IMR-90 (cell line): ENCODE results near the gene RTL5. TPM values are rescaled to one million over a fixed set of nuclear protein-coding genes. Genes with fewer than 3 reads are reported as not detected.

Source experiments
- ATAC-seq: fragments of 200-7000 bp; cut with Tn5 transposase; 2 replicates; pipeline ENCODE4 v1.9.1; 2020; ENCODE audit warnings: low read depth, mild to moderate bottlenecking, moderate library complexity
- BruUV-seq: library from RNA; stranded (reverse); fragments of 400-500 nt; replicated peaks from 2 replicates; lab custom pipeline; 2021; lab: Mats Ljungman, UMichigan
- CTCF ChIA-PET: fragments of 300-600 bp; formaldehyde crosslinking; extraction: SDS; loops from one replicate; lab custom pipeline; 2021; ENCODE audit warnings: antibody characterized with exemption; lab: Yijun Ruan, JAX
- POLR2A ChIA-PET: fragments of 300-600 bp; sonication (Branson Sonifier 250); formaldehyde crosslinking; loops from one replicate; lab custom pipeline; 2022; ENCODE audit warnings: antibody characterized with exemption; ENCODE audit not compliant: unreplicated experiment; lab: Charles Lee
- DNase-seq: peaks from one replicate; pipeline ENCODE4 v3.0.0; 2013
- H2AFZ ChIP-seq: replicated peaks from 2 replicates; pipeline ENCODE3; 2013; ENCODE audit warnings: low read length, mild to moderate bottlenecking; ENCODE audit not compliant: poor library complexity
- H2AK5ac ChIP-seq: 2 replicates; pipeline ENCODE4 v1.6.1; 2013; ENCODE audit warnings: low read depth, low read length, inconsistent platforms
- H2AK9ac ChIP-seq: replicated peaks from 2 replicates; pipeline ENCODE3; 2013; ENCODE audit warnings: mild to moderate bottlenecking, low read depth, low read length, moderate library complexity; ENCODE audit not compliant: poor library complexity
- H2BK120ac ChIP-seq: 2 replicates; pipeline ENCODE4 v1.6.1; 2013; ENCODE audit warnings: low read depth, low read length, inconsistent platforms
- H2BK15ac ChIP-seq: 3 replicates; pipeline ENCODE4 v1.6.1; 2013; ENCODE audit warnings: low read depth, low read length, inconsistent platforms
- H2BK20ac ChIP-seq: 2 replicates; pipeline ENCODE4 v1.6.1; 2013; ENCODE audit warnings: low read depth, mild to moderate bottlenecking, inconsistent platforms, low read length, moderate library complexity
- H2BK5ac ChIP-seq: 2 replicates; pipeline ENCODE4 v1.6.1; 2013; ENCODE audit warnings: mild to moderate bottlenecking, low read depth, low read length, inconsistent platforms; ENCODE audit not compliant: poor library complexity, severe bottlenecking
- H3K14ac ChIP-seq: replicated peaks from 2 replicates; pipeline ENCODE4 v1.6.1; 2013; ENCODE audit warnings: low read depth, low read length, inconsistent platforms
- H3K18ac ChIP-seq: 2 replicates; pipeline ENCODE4 v1.6.1; 2013; ENCODE audit warnings: low read depth, low read length, control low read depth
- H3K23ac ChIP-seq: 2 replicates; pipeline ENCODE4 v1.6.1; 2013; ENCODE audit warnings: low read depth, low read length, inconsistent platforms
- H3K27ac ChIP-seq: 2 replicates; pipeline ENCODE4 v1.5.1; 2013; ENCODE audit warnings: mild to moderate bottlenecking, control low read depth, low read length; ENCODE audit not compliant: insufficient read depth
- H3K27me3 ChIP-seq: 2 replicates; pipeline ENCODE4 v1.6.1; 2013; ENCODE audit warnings: low read length; ENCODE audit not compliant: control insufficient read depth, insufficient read depth
- H3K36me3 ChIP-seq: 2 replicates; pipeline ENCODE4 v1.6.1; 2013; ENCODE audit warnings: low read length, mixed read lengths; ENCODE audit not compliant: control insufficient read depth, insufficient read depth
- H3K4ac ChIP-seq: 2 replicates; pipeline ENCODE4 v1.6.1; 2013; ENCODE audit warnings: low read depth, low read length, inconsistent platforms
- H3K4me1 ChIP-seq: 2 replicates; pipeline ENCODE4 v1.6.1; 2013; ENCODE audit warnings: low read length, mixed read lengths; ENCODE audit not compliant: control insufficient read depth, insufficient read depth
- H3K4me2 ChIP-seq: 2 replicates; pipeline ENCODE4 v1.6.1; 2013; ENCODE audit warnings: low read depth, mild to moderate bottlenecking, control low read depth, low read length, moderate library complexity
- H3K4me3 ChIP-seq: 2 replicates; pipeline ENCODE4 v1.5.1; 2013; ENCODE audit warnings: low read depth, mild to moderate bottlenecking, control low read depth, low read length, moderate library complexity; ENCODE audit not compliant: insufficient read depth
- H3K56ac ChIP-seq: 2 replicates; pipeline ENCODE4 v1.6.1; 2013; ENCODE audit warnings: low read length, inconsistent platforms; ENCODE audit not compliant: insufficient read depth; ENCODE audit errors: extremely low read depth
- H3K79me1 ChIP-seq, 2 experiments: 2 replicates each; pipeline ENCODE4 v1.6.1; 2013; ENCODE audit warnings: low read length in 2 of 2, inconsistent platforms in 1 of 2, low read depth in 1 of 2
- H3K9ac ChIP-seq: 2 replicates; pipeline ENCODE4 v1.6.1; 2013; ENCODE audit warnings: low read depth, low read length, control low read depth
- H3K9me1 ChIP-seq: 2 replicates; pipeline ENCODE4 v1.6.1; 2013; ENCODE audit warnings: low read length, inconsistent platforms; ENCODE audit not compliant: insufficient read depth
- H3K9me3 ChIP-seq: 2 replicates; pipeline ENCODE4 v1.6.1; 2013; ENCODE audit warnings: low read length; ENCODE audit not compliant: control insufficient read depth, insufficient read depth
- H4K20me1 ChIP-seq: 2 replicates; pipeline ENCODE4 v1.6.1; 2013; ENCODE audit warnings: low read length, inconsistent platforms; ENCODE audit not compliant: insufficient read depth
- H4K5ac ChIP-seq: 2 replicates; pipeline ENCODE4 v1.6.1; 2013; ENCODE audit warnings: mild to moderate bottlenecking, low read depth, low read length, control low read depth
- H4K8ac ChIP-seq, 2 experiments: 2 replicates each; pipeline ENCODE4 v1.6.1; 2013; ENCODE audit warnings: low read depth in 2 of 2, low read length in 2 of 2, control low read depth in 1 of 2, inconsistent platforms in 1 of 2
- H4K91ac ChIP-seq: 2 replicates; pipeline ENCODE4 v1.6.1; 2013; ENCODE audit warnings: low read depth, low read length, inconsistent platforms; ENCODE audit not compliant: insufficient read depth
- BHLHE40 ChIP-seq: fragments of 150-350 bp; IDR thresholded peaks from 2 replicates; pipeline ENCODE4 v1.6.1; 2016; ENCODE audit warnings: mild to moderate bottlenecking, low read depth, low read length
- CEBPB ChIP-seq: IDR thresholded peaks from 2 replicates; pipeline ENCODE4 v1.6.1; 2012; ENCODE audit warnings: low read depth, low read length, improper control_type of control experiment
- MAZ ChIP-seq: IDR thresholded peaks from 2 replicates; pipeline ENCODE4 v1.6.1; 2012; ENCODE audit warnings: low read depth, mild to moderate bottlenecking, low read length, improper control_type of control experiment, moderate library complexity, borderline replicate concordance
- POLR2A ChIP-seq: IDR thresholded peaks from 2 replicates; pipeline ENCODE4 v1.6.1; 2012; ENCODE audit warnings: mild to moderate bottlenecking, low read depth, low read length
- RFX5 ChIP-seq: IDR thresholded peaks from 2 replicates; pipeline ENCODE4 v1.8.0; 2012; ENCODE audit warnings: low read depth, mild to moderate bottlenecking, low read length, moderate library complexity
- WGBS, 2 experiments: methylation state at CpG; one replicate each; pipeline versions ENCODE4 v1.1.5 to v1.1.7; 2013; ENCODE audit warnings: missing lambda C conversion rate in 2 of 2; ENCODE audit not compliant: insufficient read length in 1 of 2; ENCODE audit errors: extremely low coverage in 2 of 2; 5-methylcytosine and 5-hydroxymethylcytosine counted together
- dilution Hi-C: fragments of 300-500 bp; cut with HindIII; formaldehyde crosslinking; loops from one replicate; pipeline ENCODE4 v1.14.3; 2018; ENCODE audit warnings: low sequenced_read_pairs; ENCODE audit not compliant: unreplicated experiment
- in situ Hi-C: fragments of 300-500 bp; cut with MboI; formaldehyde crosslinking; loops from 3 replicates; pipeline ENCODE4 v1.14.3; 2019; ENCODE audit warnings: low sequenced_read_pairs, inconsistent platforms, mixed read lengths
- intact Hi-C: fragments of 100-400 bp; cut with micrococcal nuclease; formaldehyde crosslinking; loops from 2 replicates; pipeline ENCODE4 v1.10.0; 2022
- polyA plus RNA-seq, 3 experiments: library from polyadenylated mRNA; depleted of rRNA; stranded (reverse); fragments of >200 nt; gene quantifications; 2 replicates each; pipeline ENCODE4 v1.2.3, GENCODE V29; 2012; ENCODE audit warnings: low replicate concordance in 1 of 3
- total RNA-seq: library from RNA; depleted of rRNA; stranded (reverse); fragments of >200 nt; gene quantifications from 2 replicates; pipeline ENCODE4 v1.2.3, GENCODE V29; 2012
- TF ChIP-seq, protein P1 (sequence below): fragments of 150-350 bp; IDR thresholded peaks from 2 replicates; pipeline ENCODE4 v1.6.1; 2016; ENCODE audit warnings: low read depth, mild to moderate bottlenecking, low read length, moderate library complexity, borderline replicate concordance

Gene RTL5
- total and polyA plus RNA-seq, 2 of the 4 experiments (the other 2 are of a cell fraction), result 0.90 to 2.5 TPM

DNA sequence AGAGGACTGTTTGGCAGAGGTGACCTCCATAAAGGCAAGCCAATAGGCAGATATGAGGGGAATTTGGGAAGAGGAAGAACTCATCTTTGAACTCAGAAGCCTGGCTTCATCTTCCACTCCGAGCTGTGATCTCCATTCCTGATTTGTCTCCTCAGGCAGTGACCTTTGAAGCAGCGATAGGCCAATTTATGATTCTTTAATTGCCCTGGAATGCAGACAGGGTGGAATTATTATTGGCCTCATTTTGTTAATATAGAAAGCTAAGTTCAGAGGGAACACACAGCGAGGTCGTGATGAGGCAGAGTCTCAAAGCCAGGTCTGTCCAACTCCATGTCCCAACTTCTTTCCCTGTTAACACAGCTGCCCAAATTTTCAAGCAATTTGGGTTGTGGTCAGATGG lies 16.9 kb downstream of the RTL5 start:
- no TSS peak for BruUV-seq
- Histone ChIP-seq H2BK15ac (no peak overlapping the region), H3K18ac (no peak overlapping the region), H3K27ac (no peak overlapping the region), H3K27me3 (peaks cover 57% of the 10 kb centered on the region), H2BK120ac (no peak overlapping the region), H3K14ac (no peak overlapping the region), H3K79me1 (no peaks in the 10 kb centered on the region), H3K4ac (no peak overlapping the region), H2BK20ac (no peak overlapping the region), H4K20me1 (no peaks in the 10 kb centered on the region), H2AK5ac (no peak overlapping the region), H3K36me3 (no peaks in the 10 kb centered on the region), H3K4me2 (no peak overlapping the region), H3K4me3 (no peak overlapping the region), H2AK9ac (no peak overlapping the region), H3K56ac (no peak overlapping the region), H3K9me1 (no peaks in the 10 kb centered on the region), H2AFZ (no peak overlapping the region), H4K5ac (no peak overlapping the region), H2BK5ac (no peak overlapping the region), H3K9ac (no peak overlapping the region), H3K23ac (no peak overlapping the region), H4K8ac (no peak overlapping the region), H3K4me1 (no peaks in the 10 kb centered on the region), H4K91ac (no peak overlapping the region), H3K9me3 (no peaks in the 10 kb centered on the region)
- intact Hi-C loops (no loop called here), in situ Hi-C loops (no loop called here), dilution Hi-C loops (no loop called here)
- ChIA-PET POLR2A (no interaction called here), CTCF (no interaction called here)
- WGBS, 2 experiments, result no CpG with 5 or more reads among the region's 4 CpGs
- no peak for DNase-seq
- ATAC-seq, result no peak
- no peak for TF ChIP-seq RFX5
- TF ChIP-seq CEBPB, result no peak
- TF ChIP-seq, protein P1, sequence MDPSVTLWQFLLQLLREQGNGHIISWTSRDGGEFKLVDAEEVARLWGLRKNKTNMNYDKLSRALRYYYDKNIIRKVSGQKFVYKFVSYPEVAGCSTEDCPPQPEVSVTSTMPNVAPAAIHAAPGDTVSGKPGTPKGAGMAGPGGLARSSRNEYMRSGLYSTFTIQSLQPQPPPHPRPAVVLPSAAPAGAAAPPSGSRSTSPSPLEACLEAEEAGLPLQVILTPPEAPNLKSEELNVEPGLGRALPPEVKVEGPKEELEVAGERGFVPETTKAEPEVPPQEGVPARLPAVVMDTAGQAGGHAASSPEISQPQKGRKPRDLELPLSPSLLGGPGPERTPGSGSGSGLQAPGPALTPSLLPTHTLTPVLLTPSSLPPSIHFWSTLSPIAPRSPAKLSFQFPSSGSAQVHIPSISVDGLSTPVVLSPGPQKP, result no peak
- no peak for TF ChIP-seq MAZ
- no peak for TF ChIP-seq BHLHE40
- TF ChIP-seq POLR2A, result no peak
